GM12891 (cell line): ENCODE data around the gene FTO.

Experiments
- POLR2A ChIP-seq: IDR thresholded peaks from 2 replicates; pipeline ENCODE4 v1.6.1; 2011; ENCODE audit warnings: low read depth, low read length, control low read depth
- SPI1 ChIP-seq: IDR thresholded peaks from 2 replicates; pipeline ENCODE4 v1.6.1; 2011; ENCODE audit warnings: low read depth, low read length, control low read depth

DNA sequence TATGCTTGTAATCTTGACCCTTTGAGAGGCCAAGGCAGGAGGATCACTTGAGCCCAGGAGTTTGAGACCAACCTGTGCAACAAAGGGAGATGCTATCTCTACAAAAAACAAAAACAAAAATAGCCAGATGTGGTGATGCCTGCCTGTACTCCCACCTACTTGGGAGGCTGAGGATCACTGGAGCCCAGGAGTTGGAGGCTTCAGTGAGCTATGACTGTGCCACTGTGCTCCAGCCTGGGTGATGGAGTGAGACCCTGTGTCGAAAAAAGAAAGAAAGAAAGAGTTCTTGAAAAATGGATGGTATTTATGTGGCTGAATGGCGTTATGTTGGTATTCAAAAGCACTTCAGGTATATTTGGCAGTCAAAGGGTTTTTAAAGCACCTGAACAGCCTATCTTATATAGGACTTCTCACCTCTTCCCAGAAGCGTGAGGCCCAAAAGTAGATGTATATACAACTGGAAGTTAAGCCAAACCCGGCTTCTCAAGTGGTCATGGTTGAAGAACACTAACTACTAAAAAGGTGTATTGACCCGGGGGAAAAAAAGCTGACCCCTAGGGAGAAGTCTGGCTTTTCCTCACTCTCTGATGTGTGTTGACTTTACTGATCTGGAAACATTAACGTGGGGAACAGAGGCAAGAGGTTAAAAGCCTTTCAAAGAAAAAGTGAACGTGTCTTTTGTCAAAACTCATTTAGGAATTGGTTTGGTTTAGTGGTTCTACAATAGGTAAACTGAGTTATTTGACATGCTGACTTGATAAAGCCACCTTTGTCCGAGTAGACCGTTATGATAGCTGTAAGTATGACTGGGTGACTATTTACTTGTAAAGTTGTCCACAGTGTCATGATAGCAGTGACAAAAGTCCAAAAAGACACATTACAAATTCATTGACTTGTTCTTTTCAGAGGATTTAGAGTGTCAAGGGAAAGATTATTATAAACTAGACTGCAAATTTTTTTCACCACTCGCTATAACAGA, 399.2 kb downstream of the FTO start:
- TF ChIP-seq POLR2A (no peak), SPI1 (no peak)
